GM23248 (cell line): Measurements from ENCODE around the gene AKAP13.

Experiments used
- EZH2 ChIP-seq: fragments of 200-600 bp; sonication (generic); IDR thresholded peaks from 2 replicates; pipeline ENCODE4 v1.6.1; 2018; ENCODE audit warnings: antibody characterized with exemption, mild to moderate bottlenecking; ENCODE audit not compliant: insufficient read depth, poor library complexity, severe bottlenecking
- EZH2phosphoT487 ChIP-seq: fragments of 200-600 bp; sonication (generic); IDR thresholded peaks from 2 replicates; pipeline ENCODE4 v1.6.1; 2018; ENCODE audit warnings: antibody characterized with exemption, moderate library complexity, mild to moderate bottlenecking, low read depth; ENCODE audit not compliant: insufficient read depth

DNA sequence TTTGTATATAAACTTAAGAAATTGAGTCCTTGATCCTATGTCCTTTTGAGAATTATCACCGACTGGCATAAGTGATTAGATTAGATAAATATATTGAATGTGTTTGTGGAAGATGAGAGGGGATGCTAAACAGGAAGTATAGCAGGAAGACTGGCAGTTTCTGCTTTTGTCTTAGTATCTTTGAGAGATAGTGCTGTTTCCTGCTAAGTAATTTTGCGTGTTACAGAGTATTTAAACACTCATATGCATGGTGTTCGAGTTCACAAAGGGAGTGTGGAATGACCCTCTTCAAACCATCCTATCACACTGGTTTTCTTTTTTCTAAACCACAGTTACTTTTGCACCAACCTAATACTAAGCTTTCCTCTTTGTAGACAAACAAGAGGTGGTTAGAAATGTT, 308.3 kb downstream of the AKAP13 start:
- no peak for TF ChIP-seq EZH2
- no peak for TF ChIP-seq EZH2phosphoT487
